Endothelial cell of umbilical vein (primary cell): ENCODE results near the gene CXCL17. TPM values are rescaled to one million over a fixed set of nuclear protein-coding genes. Genes with fewer than 3 reads are reported as not detected.

Source experiments
- BruUV-seq: library from RNA; stranded (reverse); fragments of 400-500 nt; replicated peaks from 2 replicates; lab custom pipeline; 2021; lab: Mats Ljungman, UMichigan
- CTCF ChIA-PET: fragments of 300-600, 350-600 bp; sonication (Branson Sonifier 250); formaldehyde crosslinking; loops from one replicate; lab custom pipeline; 2021; ENCODE audit warnings: antibody characterized with exemption, inconsistent platforms; lab: Charles Lee
- POLR2A ChIA-PET: fragments of 300-600, 350-600 bp; sonication (Branson Sonifier 250); formaldehyde crosslinking; loops from one replicate; lab custom pipeline; 2021; ENCODE audit warnings: antibody characterized with exemption, inconsistent platforms; lab: Charles Lee
- DNase-seq: peaks from one replicate; pipeline ENCODE4 v3.0.0-alpha.2; 2011; ENCODE audit warnings: low read depth, low spot score
- FAIRE-seq: peaks from 2 replicates; lab custom pipeline; 2011; peaks lifted over from hg19 to GRCh38; lab: Jason Lieb, UNC
- H2AFZ ChIP-seq: 2 replicates; pipeline ENCODE4 v1.6.0; 2012; ENCODE audit warnings: low read depth, low read length, control low read depth, inconsistent platforms
- H3K27ac ChIP-seq: 2 replicates; pipeline ENCODE4 v1.5.1; 2011; ENCODE audit warnings: low read depth, mild to moderate bottlenecking, control low read depth, low read length, moderate library complexity; ENCODE audit not compliant: insufficient read depth
- H3K27me3 ChIP-seq, 2 experiments: 2 replicates each; pipeline versions ENCODE4 v1.6.0 to v1.6.1; 2011; ENCODE audit warnings: low read length in 2 of 2, mixed read lengths in 1 of 2; ENCODE audit not compliant: control insufficient read depth in 2 of 2, insufficient read depth in 2 of 2
- H3K36me3 ChIP-seq, 2 experiments: 2 replicates in 1 of 2; 3 replicates in 1 of 2; pipeline ENCODE4 v1.5.1; 2011; ENCODE audit warnings: low read length in 2 of 2, mild to moderate bottlenecking in 1 of 2, moderate library complexity in 1 of 2; ENCODE audit not compliant: control insufficient read depth in 2 of 2, insufficient read depth in 2 of 2; ENCODE audit errors: extremely low read depth in 1 of 2
- H3K4me1 ChIP-seq: 3 replicates; pipeline ENCODE4 v1.5.1; 2011; ENCODE audit warnings: mild to moderate bottlenecking, low read length; ENCODE audit not compliant: control insufficient read depth, insufficient read depth; ENCODE audit errors: extremely low read depth
- H3K4me2 ChIP-seq: 2 replicates; pipeline ENCODE4 v1.6.1; 2011; ENCODE audit warnings: low read length, control low read depth, mixed read lengths; ENCODE audit not compliant: insufficient read depth
- H3K4me3 ChIP-seq, 3 experiments: fragments of 200-600 bp in 1 of 3; sonication (generic), shearing (Covaris generic) in 1 of 3; replicated peaks in 1 of 3; 2 replicates each; pipeline ENCODE4 v1.5.1; 2011 to 2016; ENCODE audit warnings: control low read depth in 3 of 3, low read length in 3 of 3, mild to moderate bottlenecking in 2 of 3, inconsistent platforms in 1 of 3, low read depth in 1 of 3, moderate library complexity in 1 of 3; ENCODE audit not compliant: insufficient read depth in 1 of 3
- H3K79me2 ChIP-seq: 2 replicates; pipeline ENCODE4 v1.6.0; 2012; ENCODE audit warnings: low read length, inconsistent platforms; ENCODE audit not compliant: control insufficient read depth, insufficient read depth
- H3K9ac ChIP-seq: replicated peaks from 2 replicates; pipeline ENCODE3; 2011; ENCODE audit warnings: low read length, control low read depth; ENCODE audit not compliant: insufficient read depth; ENCODE audit errors: extremely low read depth
- H3K9me1 ChIP-seq: replicated peaks from 3 replicates; pipeline ENCODE4 v1.6.0; 2011; ENCODE audit warnings: mild to moderate bottlenecking, low read length; ENCODE audit not compliant: control insufficient read depth, insufficient read depth; ENCODE audit errors: extremely low read depth
- H3K9me3 ChIP-seq: replicated peaks from 2 replicates; pipeline ENCODE4 v1.5.1; 2012; ENCODE audit warnings: low read length, inconsistent platforms; ENCODE audit not compliant: control insufficient read depth, insufficient read depth
- H4K20me1 ChIP-seq: replicated peaks from 2 replicates; pipeline ENCODE3; 2011; ENCODE audit warnings: mild to moderate bottlenecking, low read length; ENCODE audit not compliant: control insufficient read depth, insufficient read depth; ENCODE audit errors: extremely low read depth
- EZH2 ChIP-seq: IDR thresholded peaks from 2 replicates; pipeline ENCODE4 v1.6.1; 2012; ENCODE audit warnings: borderline replicate concordance, low read depth, mild to moderate bottlenecking, moderate library complexity, low read length, inconsistent platforms; ENCODE audit not compliant: severe bottlenecking
- FOS ChIP-seq: IDR thresholded peaks from 2 replicates; pipeline ENCODE4 v1.6.1; 2011; ENCODE audit warnings: mild to moderate bottlenecking, low read length, moderate library complexity, borderline replicate concordance; ENCODE audit not compliant: insufficient read depth
- MYC ChIP-seq: IDR thresholded peaks from one replicate; pipeline ENCODE4 v1.6.1; 2011; ENCODE audit warnings: mild to moderate bottlenecking, low read depth, low read length
- POLR2AphosphoS5 ChIP-seq: IDR thresholded peaks from 2 replicates; pipeline ENCODE4 v1.6.1; 2012; ENCODE audit warnings: low read depth, mild to moderate bottlenecking, control low read depth, low read length, moderate library complexity; ENCODE audit not compliant: insufficient read depth
- dilution Hi-C: fragments of 300-500 bp; cut with MboI; formaldehyde crosslinking; loops from one replicate; pipeline ENCODE4 v1.15.0; 2019; ENCODE audit warnings: low sequenced_read_pairs; ENCODE audit not compliant: extremely low pct_ligation_motif_present
- intact Hi-C: fragments of 100-400 bp; cut with micrococcal nuclease; formaldehyde crosslinking; loops from one replicate; pipeline ENCODE4 v1.10.0; 2022
- polyA plus RNA-seq, 4 experiments: library from polyadenylated mRNA; depleted of rRNA in 3 of 4; stranded (reverse) in 3 of 4; unstranded in 1 of 4; fragments of >200 nt; gene quantifications; 2 replicates each; pipeline versions ENCODE4 v1.2.1 to v1.2.3, GENCODE V29; 2011 to 2012; ENCODE audit warnings: missing spikeins in 1 of 4
- total RNA-seq: library from RNA; stranded (reverse); gene quantifications from 2 replicates; pipeline ENCODE4 v1.2.3, GENCODE V29; 2021
- TF ChIP-seq, protein P1 (sequence below), 2 donors: IDR thresholded peaks; 1 replicate in 1 of 2; 2 replicates in 1 of 2; pipeline ENCODE4 v1.5.1; 2011; ENCODE audit warnings: low read length in 2 of 2, mild to moderate bottlenecking in 2 of 2, moderate library complexity in 2 of 2, control low read depth in 1 of 2, inconsistent platforms in 1 of 2, low read depth in 1 of 2; ENCODE audit not compliant: insufficient read depth in 1 of 2; ENCODE audit errors: extremely low read depth in 1 of 2

Gene CXCL17
- total and polyA plus RNA-seq, 2 donors (not counting 3 experiments of a cell fraction or from before 2014, with no cell fraction given), result not detected

DNA sequence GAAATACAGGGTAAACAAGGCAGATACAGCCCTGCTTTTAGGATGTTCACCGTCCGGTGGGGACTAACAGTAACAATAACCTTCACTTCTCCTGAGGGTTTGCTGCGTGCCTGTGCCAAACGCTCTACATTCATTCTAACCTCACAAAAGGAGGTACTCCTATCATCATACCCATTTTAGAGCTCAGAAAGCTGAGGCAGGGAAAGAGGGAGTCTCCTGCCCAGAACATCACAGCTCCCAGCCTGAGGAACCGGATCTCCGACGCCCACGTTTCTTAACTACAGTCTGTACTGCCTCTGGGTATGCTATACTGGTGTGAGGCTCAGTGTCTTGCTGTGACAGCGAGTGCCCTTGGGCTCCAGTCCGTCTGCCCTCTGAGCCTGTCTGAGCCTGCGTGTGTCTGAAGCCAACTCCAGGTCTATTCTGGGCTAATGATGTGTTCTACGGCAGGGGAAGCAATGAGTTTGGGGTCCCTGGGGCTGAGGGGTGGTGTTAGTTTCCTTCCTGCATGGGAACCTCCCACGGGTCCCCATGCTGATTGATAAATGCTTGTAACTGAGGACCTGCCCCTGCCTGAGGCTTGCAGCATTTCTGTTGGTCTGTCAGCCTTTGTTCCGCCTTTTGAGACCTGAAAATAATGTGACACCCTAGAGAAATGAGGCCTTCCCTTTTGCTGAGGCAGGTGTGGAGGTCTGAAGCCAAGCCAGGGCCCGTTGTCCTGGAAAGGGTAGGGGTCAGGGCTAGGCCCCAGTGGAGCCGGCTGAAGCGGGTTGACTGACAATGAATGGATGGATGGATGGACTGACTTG is 20.4 kb downstream of the CXCL17 start:
- no peak for FAIRE-seq
- TF ChIP-seq, protein P1, sequence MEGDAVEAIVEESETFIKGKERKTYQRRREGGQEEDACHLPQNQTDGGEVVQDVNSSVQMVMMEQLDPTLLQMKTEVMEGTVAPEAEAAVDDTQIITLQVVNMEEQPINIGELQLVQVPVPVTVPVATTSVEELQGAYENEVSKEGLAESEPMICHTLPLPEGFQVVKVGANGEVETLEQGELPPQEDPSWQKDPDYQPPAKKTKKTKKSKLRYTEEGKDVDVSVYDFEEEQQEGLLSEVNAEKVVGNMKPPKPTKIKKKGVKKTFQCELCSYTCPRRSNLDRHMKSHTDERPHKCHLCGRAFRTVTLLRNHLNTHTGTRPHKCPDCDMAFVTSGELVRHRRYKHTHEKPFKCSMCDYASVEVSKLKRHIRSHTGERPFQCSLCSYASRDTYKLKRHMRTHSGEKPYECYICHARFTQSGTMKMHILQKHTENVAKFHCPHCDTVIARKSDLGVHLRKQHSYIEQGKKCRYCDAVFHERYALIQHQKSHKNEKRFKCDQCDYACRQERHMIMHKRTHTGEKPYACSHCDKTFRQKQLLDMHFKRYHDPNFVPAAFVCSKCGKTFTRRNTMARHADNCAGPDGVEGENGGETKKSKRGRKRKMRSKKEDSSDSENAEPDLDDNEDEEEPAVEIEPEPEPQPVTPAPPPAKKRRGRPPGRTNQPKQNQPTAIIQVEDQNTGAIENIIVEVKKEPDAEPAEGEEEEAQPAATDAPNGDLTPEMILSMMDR (IDR thresholded peaks at IDR 0.05; ENCODE audit: extremely low read depth in 1 of 2, insufficient read depth in 1 of 2, low read depth in 1 of 2, low read length in 2 of 2), result no peak
- TF ChIP-seq POLR2AphosphoS5 (no peak), MYC (no peak), FOS (no peak), EZH2 (no peak)
- no TSS peak for BruUV-seq
- no peak overlapping the region for H3K9ac ChIP-seq
- H3K27me3 ChIP-seq, result no peaks in the 10 kb centered on the region
- H3K4me3 ChIP-seq, result peak overlapping the region in 2 of 3 experiments; percentile 49 to 52
- H3K36me3 ChIP-seq, result no peaks in the 10 kb centered on the region
- H3K79me2 ChIP-seq, result no peaks in the 10 kb centered on the region
- H4K20me1 ChIP-seq, result no peaks in the 10 kb centered on the region
- ChIA-PET CTCF (interaction anchor here (2.6 to 3.7 kb wide), 3 partner anchors 10 to 21 kb away, joined by 15 to 28 read pairs (median 19); no protein-coding TSS in a partner anchor), POLR2A (no interaction called here)
- DNase-seq, result no peak
- H3K4me1 ChIP-seq, result peaks cover 29% of the 10 kb centered on the region
- H3K27ac ChIP-seq, result peak overlapping the region; percentile 16
- H3K4me2 ChIP-seq, result peak overlapping the region; percentile 81
- no peaks in the 10 kb centered on the region for H3K9me3 ChIP-seq
- no peaks in the 10 kb centered on the region for H3K9me1 ChIP-seq
- dilution Hi-C loops (no loop called here), intact Hi-C loops (no loop called here)
- no peak overlapping the region for H2AFZ ChIP-seq
